Renal cortex interstitium (tissue), 15 donors: ENCODE results near the gene FIGNL2. TPM values are rescaled to one million over a fixed set of nuclear protein-coding genes. Genes with fewer than 3 reads are reported as not detected.

Experiments used
- DNase-seq, 11 donors: peaks; one replicate each; pipeline ENCODE4 v3.0.0-alpha.2; 2013; ENCODE audit warnings: low read depth in 9 of 11, low spot score in 4 of 11; ENCODE audit errors: extremely low read depth in 1 of 11
- long read RNA-seq, 16 experiments: transcript quantifications; one replicate each; lab custom pipeline, GENCODE V29; 2026
- polyA plus RNA-seq, 3 donors: library from polyadenylated mRNA; unstranded; fragments of 120-200 nt; gene quantifications; one replicate each; pipeline ENCODE4 v1.2.1, GENCODE V29; 2013; ENCODE audit not compliant: insufficient read length in 3 of 3

The FIGNL2 gene, protein sequence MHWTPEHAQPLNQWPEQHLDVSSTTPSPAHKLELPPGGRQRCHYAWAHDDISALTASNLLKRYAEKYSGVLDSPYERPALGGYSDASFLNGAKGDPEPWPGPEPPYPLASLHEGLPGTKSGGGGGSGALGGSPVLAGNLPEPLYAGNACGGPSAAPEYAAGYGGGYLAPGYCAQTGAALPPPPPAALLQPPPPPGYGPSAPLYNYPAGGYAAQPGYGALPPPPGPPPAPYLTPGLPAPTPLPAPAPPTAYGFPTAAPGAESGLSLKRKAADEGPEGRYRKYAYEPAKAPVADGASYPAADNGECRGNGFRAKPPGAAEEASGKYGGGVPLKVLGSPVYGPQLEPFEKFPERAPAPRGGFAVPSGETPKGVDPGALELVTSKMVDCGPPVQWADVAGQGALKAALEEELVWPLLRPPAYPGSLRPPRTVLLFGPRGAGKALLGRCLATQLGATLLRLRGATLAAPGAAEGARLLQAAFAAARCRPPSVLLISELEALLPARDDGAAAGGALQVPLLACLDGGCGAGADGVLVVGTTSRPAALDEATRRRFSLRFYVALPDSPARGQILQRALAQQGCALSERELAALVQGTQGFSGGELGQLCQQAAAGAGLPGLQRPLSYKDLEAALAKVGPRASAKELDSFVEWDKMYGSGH
- polyA plus RNA-seq = 1 to 10 TPM; 3.0 to 6.0 (median 4.5) TPM
- long read RNA-seq, donor 1 = 0 reads
- long read RNA-seq, donor 2, full-length matches to known transcripts = 3 of 3 reads
- long read RNA-seq, donor 2, partial matches to known transcripts = 0 of 3 reads
- long read RNA-seq, donor 2, other reads (novel, unspliced or antisense) = 0 of 3 reads
- long read RNA-seq, donor 3, full-length matches to known transcripts = 4 of 4 reads
- long read RNA-seq, donor 3, partial matches to known transcripts = 0 of 4 reads
- long read RNA-seq, donor 3, other reads (novel, unspliced or antisense) = 0 of 4 reads
- long read RNA-seq, donor 4, full-length matches to known transcripts = 3 of 3 reads
- long read RNA-seq, donor 4, partial matches to known transcripts = 0 of 3 reads
- long read RNA-seq, donor 4, other reads (novel, unspliced or antisense) = 0 of 3 reads
- long read RNA-seq, donor 5 = 0 reads
- long read RNA-seq, donor 6, full-length matches to known transcripts = 2 of 2 reads
- long read RNA-seq, donor 6, partial matches to known transcripts = 0 of 2 reads
- long read RNA-seq, donor 6, other reads (novel, unspliced or antisense) = 0 of 2 reads
- long read RNA-seq, donor 7, full-length matches to known transcripts = 1 of 1 reads
- long read RNA-seq, donor 7, partial matches to known transcripts = 0 of 1 reads
- long read RNA-seq, donor 7, other reads (novel, unspliced or antisense) = 0 of 1 reads
- long read RNA-seq, donor 8, full-length matches to known transcripts = 2 of 2 reads
- long read RNA-seq, donor 8, partial matches to known transcripts = 0 of 2 reads
- long read RNA-seq, donor 8, other reads (novel, unspliced or antisense) = 0 of 2 reads
- long read RNA-seq, donor 9, full-length matches to known transcripts = 3 of 3 reads
- long read RNA-seq, donor 9, partial matches to known transcripts = 0 of 3 reads
- long read RNA-seq, donor 9, other reads (novel, unspliced or antisense) = 0 of 3 reads
- long read RNA-seq, donor 10, full-length matches to known transcripts = 1 of 1 reads
- long read RNA-seq, donor 10, partial matches to known transcripts = 0 of 1 reads
- long read RNA-seq, donor 10, other reads (novel, unspliced or antisense) = 0 of 1 reads
- long read RNA-seq, donor 11, full-length matches to known transcripts = 5 of 5 reads
- long read RNA-seq, donor 11, partial matches to known transcripts = 0 of 5 reads
- long read RNA-seq, donor 11, other reads (novel, unspliced or antisense) = 0 of 5 reads
- long read RNA-seq, donor 12 = 0 reads
- long read RNA-seq, donor 13 = 0 reads
- long read RNA-seq, donor 14 = 0 reads
- long read RNA-seq, donor 15, full-length matches to known transcripts = 2 of 2 reads
- long read RNA-seq, donor 15, partial matches to known transcripts = 0 of 2 reads
- long read RNA-seq, donor 15, other reads (novel, unspliced or antisense) = 0 of 2 reads
- long read RNA-seq, donor 16, full-length matches to known transcripts = 4 of 9 reads
- long read RNA-seq, donor 16, partial matches to known transcripts = 5 of 9 reads
- long read RNA-seq, donor 16, other reads (novel, unspliced or antisense) = 0 of 9 reads

DNA sequence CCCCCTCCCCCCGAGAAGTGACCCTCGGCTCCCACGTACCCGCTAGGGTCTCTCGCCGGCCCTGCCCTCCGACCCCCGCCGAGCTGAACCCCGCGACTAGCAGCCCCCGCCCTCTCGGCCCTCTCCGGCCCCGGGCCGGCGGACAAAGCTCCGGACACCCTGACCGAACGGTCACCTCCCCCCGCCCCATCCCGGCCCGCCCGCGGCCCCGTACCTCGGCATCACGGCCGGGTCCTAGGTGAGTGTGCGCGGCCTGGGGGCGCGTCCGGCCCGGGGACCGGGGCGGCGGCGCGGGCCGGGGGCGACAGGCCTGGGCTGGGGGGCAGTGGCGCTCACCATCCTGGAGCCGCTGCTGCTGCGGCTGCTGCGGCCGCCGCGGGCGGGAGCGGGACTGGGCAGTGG, at the start of gene FIGNL2:
FIGNL2 (minus strand) TSS at position 393 of the 402 bp plus-strand sequence. CDS start 26,305 bp downstream, outside the sequence.
- no peak for DNase-seq

DNA sequence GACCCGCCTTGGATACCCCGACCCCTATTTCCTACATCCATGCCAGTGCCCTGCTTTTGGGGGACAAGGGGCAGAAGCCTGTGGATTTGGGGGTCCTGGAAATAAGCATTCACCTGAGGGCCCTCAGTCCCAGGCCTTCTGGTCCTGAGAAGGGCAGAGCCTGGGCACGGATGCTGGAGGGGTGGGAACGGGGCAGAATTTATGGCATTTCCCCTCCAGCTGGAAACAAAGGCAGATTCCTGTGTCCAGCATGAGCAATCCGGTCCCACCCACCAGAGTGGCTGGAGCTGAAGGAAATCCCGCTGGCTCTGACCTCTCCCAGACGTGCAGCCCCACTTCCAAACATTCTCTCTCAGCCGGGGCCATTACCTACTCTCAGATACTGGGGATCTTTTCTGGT, 48.7 kb upstream of the FIGNL2 start:
- no peak for DNase-seq

DNA sequence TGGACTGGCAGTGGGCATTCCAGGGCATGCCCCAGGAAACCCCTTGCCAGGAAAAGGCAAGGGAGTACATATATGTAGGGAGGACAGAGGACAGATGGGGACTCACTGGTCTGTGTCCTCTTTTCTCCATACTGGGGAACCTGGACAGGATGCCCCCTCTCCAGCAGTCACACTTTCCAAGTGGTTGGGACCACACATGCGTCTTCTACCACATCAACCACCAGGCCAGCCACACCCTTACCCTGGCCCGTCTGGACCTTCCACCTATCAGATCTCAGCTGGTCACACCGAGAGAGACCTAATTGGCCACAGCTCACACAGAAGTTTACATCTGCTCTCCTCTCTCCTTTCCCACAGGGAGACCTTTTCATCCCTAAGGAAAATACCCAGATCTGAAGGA, 47.7 kb upstream of the FIGNL2 start:
- DNase-seq = no peak

DNA sequence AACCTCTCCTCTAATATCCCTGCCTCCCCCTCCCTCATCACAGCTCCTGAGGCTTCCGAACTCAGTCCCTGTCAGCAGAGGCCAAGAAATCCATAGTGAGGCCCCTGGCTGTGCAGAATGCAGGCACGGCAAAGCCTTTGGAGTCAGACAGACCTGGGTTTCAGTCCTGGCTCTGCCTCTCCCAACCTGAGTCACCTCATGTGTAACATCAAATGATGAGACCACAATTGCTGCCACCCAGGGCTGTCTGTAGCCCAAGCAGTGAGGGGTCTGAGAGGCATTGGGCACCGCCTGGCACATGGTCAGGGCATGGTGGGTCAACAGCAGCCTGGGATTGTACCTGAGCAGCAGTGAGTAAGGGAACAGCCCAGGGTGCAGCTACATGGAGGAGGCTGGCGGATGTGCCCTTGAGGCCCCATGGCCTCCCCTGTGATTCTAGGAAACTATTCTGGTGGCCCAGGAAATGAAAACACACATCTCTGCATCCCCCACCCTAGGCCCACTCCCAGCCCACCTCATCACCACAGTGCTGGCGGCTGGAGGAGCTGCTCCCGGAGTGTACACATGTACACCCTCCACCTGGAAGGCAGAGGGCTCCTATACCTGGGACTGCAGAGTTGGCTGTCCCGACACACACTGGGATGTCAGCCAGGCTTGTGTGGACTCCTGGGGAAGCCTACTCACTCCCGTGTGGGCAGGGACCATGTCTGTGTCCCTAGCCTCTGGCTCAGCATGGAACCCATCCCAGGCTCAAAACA, 47.0 kb upstream of the FIGNL2 start:
- DNase-seq = no peak

DNA sequence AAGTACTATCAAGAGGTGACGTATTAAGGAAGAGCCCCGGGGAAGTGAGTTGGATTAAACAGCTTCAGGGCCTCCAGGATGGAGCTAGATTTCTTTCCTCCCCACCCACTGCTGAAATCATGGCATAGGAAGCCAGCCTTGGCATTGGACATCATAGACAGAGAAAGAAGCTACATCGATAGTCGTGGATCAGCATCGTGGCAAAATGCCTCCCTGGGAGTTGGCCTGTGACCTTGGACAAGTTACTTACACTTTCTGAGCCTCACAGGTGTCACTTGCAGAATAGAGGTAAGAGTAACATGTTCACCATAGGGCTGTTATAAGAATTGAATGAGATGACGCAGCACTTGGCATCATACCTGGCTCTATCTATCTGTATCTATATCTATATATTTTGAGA, 45.3 kb upstream of the FIGNL2 start:
- DNase-seq = no peak

DNA sequence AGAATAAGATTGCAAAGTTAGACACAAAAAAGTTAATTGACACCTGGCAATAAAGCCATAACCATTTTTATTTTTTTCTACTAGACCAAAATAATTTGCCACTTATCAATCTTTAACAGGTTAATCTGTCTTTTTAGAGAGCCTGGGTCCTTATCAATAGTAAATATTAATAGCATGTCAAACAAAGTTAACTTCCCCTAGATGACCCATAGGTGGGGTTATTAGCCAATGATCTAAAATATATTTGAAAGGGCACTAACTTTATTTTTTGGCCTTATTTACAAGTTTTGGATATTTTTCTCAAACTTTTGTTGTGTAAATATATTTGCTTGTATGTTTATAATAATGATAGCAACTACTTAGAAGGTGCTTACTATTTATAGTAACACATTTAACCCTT, 43.3 kb upstream of the FIGNL2 start:
- no peak for DNase-seq

DNA sequence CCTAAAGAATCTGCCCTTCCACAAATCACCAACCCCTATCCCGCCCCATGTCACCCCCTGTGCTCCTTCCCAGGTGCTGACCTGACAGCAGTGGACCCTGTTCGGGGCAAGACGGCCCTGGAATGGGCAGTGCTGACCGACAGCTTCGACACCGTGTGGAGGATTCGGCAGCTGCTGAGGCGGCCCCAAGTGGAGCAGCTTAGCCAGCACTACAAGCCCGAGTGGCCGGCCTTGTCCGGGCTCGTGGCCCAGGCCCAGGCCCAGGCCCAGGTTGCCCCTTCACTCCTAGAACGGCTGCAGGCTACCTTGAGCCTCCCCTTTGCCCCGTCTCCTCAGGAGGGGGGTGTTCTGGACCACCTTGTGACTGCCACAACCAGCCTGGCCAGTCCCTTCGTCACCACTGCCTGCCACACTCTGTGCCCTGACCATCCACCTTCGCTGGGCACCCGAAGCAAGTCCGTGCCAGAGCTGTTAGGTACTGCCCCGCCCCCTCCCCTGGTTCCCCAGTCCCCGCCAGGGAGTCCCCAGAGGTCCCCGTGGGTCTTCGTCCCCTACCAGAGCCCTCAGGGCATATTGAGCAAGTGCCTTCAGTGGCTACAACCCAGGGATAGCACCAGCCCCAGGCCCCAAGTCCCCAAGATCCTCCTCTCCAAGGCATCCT, 42.1 kb upstream of the FIGNL2 start:
- DNase-seq = no peak

DNA sequence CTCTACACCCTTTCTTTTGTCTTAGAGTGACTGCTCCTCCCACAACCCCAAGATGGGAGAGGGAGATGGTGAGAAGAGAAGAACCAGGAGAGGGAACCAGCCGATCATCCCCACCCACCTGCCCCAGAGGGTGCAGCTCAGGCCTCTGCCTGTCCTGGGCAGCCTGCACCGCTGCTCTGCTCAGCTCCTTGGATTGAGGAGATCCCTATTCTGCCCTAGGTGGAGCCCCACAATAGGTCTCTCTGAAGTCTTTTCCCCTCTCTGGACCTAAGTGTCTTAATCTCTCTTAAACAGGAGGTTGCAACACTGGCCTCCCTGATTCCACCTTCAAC, 41.6 kb upstream of the FIGNL2 start:
- DNase-seq = no peak

DNA sequence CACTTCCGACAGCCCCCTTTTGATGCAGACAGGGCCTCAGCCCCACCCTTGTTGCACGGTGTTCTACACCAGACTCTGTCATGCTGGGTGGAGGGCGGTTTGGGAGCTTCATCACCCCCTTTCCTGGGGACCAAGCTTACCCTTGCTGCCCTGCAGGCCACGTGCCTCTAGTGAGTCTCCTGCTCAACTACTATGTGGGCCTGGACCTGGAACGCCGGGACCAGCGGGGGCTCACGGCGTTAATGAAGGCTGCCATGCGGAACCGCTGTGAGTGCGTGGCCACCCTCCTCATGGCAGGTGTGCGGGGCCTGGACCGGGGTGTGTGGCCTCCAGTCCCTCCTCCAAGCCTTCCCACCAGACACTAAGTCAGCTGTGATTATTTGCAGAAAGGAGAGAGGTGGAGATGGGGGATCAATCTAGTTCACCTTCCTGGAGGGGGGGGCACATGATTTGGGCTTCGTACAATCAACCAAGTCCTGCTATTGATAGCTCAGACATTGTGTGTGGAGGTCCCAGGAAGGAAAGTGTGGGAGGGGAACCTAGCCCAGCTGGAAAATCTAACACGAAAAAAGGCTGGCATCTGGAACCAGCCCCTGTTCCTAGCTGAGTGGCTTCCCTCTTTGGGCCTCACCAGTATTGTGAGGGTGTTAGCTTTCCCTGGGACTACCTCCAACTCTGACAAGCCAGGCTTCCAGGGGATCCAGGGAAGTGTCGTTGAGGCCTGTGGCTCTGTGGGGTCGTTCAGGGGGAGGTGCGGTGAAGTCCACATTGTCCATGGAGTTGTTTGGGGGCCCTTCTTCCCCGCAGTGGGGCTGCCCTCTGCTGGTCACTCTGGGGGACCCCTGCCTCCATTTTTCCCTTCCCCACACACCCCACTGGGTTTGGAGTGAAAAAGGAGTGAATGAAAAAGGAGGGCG, 41.0 kb upstream of the FIGNL2 start:
- DNase-seq = no peak

DNA sequence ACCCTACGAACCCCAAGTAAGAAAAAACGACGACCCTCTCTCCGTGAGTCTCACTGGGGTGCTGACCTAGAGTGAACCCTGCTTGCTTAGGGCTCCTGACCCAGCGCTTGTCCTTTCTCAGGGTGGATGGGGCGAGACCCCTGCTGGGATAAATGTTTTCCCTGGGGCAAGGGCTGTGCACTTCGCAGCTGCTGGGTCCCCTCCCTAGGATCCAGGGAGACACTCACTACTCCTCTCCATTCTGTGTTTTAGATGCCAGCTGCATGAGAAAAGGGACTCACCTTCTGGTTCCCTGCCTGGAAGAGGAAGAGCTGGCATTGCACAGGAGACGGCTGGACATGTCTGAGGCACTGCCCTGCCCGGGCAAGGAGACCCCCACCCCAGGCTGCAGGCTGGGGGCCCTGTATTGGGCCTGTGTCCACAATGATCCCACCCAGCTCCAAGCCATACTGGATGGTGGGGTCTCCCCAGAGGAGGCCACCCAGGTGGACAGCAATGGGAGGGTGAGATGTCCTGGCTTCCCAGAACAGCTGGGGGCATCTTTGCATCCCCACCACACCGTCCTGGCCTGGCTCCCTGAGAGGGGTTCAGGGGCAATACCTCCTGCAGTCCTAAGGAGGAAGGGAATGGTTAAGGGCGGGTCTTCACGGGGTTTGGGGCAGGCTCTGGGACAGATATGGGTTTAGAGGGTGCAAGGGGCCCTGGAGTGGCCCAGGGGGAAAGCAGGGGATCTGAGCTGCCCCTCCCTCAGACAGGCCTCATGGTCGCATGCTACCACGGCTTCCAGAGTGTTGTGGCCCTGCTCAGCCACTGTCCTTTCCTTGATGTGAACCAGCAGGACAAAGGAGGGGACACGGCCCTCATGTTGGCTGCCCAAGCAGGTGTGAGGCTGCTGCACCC, 40.0 kb upstream of the FIGNL2 start:
- DNase-seq = no peak

DNA sequence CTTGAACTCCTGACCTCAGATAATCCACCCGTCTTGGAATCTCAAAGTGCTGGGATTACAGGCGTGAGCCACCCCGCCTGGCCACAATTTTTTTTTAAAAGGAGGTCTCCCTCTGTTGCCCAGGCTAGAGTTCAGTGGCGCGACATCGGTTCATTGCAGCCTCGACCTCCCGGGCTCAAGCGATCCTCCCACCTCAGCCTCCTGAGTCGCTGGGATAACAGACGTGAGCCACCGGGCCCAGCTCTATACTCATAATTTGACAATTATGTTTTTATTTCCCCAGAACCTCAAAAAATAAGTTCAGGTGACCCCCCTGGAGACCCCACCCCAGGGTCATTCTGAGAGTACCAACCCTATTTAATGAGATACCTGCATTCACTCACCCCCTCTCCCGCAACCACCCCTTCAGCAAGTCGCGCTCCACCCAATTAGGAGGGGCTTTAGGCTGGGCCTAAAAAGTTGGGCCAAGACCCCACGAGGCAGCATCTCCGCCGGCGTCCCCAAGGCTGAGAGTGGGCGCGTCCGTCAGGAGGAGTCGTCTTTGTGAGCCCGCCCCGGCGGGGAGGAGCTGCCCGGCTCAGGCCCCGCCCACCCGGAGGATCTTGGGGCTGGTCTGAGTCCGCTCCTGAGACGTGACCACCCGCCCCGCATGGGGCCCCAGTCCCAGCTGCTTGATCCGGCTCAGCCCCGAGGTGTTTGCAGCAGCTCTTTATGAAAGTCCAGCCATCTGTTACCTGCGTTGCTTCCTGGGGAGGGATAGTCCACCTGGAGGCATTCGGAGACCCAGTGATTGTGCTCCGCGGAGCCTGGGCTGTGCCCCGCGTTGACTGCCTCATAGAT, 39.2 kb upstream of the FIGNL2 start, which contains the start of gene ANKRD33:
ANKRD33 (plus strand) TSS at position 628 of the 840 bp plus-strand sequence; CDS start at position 712, 84 bp downstream.
- DNase-seq = no peak

DNA sequence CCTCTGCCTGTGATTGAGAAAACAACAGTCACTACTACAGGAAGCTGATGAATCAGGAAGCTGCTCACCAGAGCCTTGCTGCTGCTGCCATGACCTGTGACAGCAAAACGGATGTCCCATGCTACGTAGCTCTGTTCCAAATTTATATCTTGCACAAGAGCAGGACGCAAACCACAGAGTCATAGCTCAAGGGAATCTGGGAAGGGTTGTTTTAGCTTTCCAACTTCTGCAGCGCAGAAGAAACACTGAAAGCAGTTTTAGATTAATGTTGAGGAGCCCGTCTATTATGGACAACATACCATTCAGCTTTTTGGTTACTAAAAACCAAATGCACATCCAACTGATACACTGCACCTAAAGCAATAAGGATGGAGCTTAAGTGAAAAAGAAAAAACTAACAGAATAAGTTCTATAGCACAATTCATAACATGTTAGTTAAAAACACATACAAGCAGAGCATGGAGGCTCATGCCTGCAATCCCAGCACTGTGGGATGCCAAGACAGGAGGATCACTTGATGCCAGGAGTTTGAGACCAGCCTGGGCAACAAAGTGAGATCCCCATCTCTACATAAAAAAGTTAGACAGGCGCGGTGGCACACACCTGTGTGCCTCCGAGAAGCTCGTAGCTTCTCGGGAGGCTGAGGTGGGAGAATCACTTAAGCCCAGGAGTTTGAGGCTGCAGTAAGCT, 37.6 kb upstream of the FIGNL2 start:
- DNase-seq = peak in 4 of 11 donors; percentile 73 to 89 (median 81)
